ENCODE measurements around the gene PARD6B.
A peak's percentile ranks its signal among the peaks of the same experiment; 100 is the strongest.
"Not testable (repeated sequence)": the region's sequence is repeated elsewhere in the genome, so short reads cannot be mapped to it uniquely, and the experiment has no call there.

The PARD6B gene

DNA sequence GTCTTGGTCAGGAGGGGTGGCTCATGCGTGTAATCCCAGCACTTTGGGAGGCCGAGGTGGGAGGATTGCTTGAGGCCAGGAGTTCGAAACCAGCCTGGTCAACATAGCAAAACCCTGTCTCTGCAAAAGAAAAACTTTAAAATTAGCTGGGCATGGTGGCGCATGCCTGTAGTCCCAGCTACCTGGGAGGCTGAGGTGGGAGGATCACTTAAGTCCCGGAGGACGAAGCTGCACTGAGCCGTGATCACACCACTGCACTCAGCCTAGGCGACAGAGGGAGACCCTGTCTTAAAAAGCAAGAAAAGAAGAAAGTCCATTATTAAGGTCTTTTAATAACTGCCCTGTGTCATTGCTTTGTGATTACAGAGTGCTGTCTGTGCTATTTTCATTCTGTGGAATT, 47.6 kb downstream of the PARD6B start:
- DNase-seq = not testable (repeated sequence)

DNA sequence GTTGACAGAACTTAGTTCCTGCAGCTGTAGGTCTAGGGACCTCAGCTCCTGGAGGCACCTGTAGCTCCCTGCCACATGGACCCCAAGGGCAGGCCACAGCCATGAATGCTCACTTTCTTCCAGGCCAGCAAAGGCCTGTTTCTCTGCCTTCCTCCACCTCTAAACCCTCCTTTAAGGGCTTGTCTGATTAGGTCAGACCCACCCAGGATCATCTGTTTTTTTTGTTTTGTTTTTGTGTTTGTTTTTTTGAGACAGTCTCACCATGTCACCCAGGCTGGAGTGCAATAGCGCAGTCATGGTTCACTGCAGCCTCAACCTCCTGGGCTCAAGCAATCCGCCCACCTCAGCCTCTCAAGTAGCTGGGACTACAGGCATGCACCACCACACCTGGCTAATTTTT, 52.0 kb downstream of the PARD6B start:
- no peak for DNase-seq

DNA sequence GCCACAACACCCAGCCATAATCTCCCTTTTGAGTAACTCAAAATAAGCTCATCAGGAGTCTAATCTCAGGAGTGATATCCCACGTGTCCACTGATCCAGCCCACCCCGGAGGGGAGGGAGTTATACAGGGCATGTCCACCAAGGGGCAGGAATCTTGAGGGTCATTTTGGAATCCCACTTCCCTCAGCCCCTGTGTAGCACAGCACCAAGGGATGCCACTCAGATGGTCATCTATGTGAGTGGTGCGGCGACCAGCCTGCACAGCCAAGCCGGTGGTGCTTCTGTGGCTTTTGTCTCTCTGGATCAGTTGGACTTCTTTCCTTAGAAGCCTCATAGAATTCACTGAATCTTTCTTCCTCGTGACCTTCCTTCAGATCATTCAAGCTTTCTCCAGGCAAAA, 52.5 kb downstream of the PARD6B start:
- DNase-seq = no peak

DNA sequence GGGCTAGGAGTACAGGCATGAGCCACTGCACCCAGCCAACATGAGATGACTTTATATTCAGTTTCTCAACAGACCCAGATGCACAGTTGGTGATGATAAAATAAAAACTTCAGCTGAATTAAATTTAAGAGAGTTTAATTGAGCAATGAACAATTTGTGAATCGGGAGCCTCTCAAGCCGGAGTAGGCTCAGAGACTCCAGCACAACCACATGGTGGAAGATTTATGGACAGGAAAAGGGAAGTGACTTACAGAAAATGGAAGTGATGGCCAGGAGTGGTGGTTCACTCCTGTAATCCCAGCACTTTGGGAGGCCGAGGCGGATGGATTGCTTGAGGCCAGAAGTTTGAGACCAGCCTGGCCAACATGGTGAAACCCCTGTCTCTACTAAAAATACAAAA, 53.1 kb downstream of the PARD6B start:
- DNase-seq = no peak

DNA sequence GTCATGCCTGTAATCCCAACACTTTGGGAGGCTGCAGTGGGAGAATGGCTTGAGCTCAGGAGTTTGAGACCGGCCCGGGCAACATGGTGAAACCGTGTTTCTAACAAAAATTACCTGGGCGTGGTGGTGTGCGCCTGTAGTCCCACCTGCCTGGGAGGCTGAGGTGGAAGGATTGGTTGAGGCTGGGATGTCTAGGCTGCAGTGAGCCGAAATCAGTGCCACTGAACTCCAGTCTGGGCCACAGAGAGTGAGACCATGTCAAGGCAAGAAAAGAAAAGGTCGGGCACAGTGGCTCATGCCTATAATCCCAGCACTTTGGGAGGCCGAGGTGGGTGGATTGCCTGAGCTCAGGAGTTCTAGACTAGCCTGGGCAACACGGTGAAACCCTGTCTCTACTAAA, 55.3 kb downstream of the PARD6B start:
- DNase-seq = no peak

DNA sequence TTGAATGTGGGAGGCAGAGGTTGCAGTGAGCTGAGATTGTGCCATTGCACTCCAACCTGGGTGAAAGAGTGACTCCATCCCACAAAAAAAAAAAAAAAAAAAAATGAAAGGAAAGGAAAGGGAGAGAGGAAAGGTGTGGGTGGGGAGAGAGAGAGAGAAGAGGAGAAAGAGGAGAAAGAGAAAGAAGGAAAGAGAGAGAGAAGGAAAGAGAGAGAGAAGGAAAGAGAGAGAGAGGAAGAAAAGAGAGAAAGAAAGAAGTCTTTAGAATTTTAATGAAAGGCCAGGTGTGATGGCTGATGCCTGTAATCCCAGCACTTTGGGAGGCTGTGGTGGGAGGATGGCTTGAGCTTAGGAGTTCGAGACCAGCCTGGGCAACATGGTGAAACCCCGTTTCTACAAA, 55.8 kb downstream of the PARD6B start:
- no peak for DNase-seq

DNA sequence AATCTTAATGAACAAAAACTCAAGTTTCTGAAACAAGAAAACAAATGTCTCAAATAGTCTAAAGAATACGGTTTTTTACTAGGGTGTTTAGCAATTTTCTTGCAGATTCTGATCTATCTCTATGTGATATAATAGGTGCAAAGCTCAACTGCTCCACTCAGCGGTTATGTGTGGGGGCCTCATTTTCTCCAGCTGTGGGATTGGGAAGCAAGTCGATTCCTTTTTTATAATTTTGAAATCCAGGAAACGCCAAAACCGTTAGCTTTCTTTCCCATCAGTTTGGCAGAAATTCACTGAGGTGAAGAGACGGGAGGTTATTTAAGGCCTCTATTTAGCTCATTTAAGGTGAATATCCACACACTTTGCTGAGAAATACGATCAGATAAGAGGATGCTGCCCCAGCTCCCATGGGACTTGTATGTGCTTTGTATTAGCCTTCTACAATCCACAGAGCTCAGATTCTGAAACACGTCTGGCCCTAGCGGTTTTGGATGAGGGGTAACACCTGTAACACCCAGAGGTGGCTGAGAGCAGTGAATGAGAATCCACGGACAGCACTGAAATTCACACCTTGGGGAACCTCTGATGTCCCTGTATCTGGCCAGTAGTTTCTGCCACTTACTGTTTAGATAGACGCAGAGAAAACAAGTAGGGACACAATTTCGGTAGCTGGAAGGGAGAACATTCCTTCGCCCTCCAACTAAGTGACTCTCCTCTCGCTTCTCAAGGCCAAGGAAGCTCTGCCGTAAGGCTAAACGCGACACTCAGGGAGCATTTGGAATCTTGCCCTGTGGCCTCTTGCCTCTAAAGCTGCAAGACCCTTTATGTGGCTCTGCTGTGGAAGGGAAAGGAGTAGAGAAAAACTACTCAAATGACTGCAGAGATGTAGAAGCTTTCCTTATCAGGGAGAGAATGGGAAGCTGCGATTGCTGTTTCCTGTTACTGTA, 56.9 kb downstream of the PARD6B start:
- DNase-seq = no peak

DNA sequence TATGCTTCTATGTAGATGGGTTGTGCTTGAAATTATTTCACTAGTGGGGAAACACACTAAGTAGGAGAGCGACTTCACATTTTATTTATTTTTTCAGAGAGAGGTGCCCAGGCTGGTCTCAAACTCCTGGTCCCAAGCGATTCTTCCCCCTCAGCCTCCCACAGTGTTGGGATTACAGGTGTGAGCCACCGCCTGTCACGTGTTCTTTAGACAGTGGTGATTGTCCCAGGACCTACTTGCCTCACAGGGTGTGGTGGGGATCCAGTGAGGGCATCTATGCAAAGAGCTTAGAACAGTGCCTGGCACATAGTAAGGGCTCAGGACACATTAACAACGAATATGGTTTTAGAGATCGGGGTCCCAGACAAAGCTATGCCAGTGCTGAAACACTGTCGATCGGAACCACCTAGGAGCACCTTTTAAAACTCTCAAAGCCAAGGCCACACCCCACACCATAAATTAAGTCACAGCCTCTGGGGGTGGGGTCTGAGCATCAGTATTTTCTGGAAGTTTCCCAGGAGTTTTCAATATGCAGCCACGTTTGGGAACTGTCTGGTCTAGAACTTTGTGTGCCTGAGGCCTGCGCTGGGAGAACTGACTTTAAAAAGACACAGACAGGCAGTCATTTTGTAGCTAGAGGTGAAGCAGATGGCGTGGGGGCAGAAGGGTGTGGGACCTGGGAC, 58.7 kb downstream of the PARD6B start:
- no peak for DNase-seq

DNA sequence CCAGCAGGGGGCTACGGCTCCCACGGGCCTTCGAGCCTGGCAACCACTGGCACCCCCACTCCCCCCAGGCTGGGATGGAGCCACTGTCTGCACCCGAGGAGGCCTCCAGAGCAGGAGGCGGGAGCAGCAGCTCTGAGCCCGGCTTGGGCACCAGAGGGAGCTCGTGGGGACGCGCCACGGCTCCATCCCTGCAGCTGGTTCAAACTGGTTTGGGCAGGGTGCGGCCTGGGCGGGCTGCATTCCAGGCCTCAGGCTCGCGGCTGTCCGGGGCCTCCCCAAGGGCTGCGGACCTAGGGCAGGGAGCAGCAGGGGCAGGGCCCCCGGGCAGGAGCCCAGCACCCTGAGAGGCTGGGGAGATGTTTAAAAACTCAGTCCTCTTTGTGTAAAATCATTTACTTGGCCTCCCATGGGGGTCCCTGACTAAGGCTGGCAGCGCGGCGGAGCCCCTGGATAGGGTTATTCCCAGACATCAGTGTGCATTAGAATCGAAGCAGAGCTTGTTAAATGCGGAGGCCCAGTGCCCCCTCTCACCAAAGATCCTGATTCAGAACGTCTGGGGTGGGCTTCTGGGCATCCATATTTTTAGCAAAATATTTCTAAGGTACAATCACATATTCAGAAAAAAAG, 59.4 kb downstream of the PARD6B start:
- DNase-seq = peak; percentile 29 to 41

DNA sequence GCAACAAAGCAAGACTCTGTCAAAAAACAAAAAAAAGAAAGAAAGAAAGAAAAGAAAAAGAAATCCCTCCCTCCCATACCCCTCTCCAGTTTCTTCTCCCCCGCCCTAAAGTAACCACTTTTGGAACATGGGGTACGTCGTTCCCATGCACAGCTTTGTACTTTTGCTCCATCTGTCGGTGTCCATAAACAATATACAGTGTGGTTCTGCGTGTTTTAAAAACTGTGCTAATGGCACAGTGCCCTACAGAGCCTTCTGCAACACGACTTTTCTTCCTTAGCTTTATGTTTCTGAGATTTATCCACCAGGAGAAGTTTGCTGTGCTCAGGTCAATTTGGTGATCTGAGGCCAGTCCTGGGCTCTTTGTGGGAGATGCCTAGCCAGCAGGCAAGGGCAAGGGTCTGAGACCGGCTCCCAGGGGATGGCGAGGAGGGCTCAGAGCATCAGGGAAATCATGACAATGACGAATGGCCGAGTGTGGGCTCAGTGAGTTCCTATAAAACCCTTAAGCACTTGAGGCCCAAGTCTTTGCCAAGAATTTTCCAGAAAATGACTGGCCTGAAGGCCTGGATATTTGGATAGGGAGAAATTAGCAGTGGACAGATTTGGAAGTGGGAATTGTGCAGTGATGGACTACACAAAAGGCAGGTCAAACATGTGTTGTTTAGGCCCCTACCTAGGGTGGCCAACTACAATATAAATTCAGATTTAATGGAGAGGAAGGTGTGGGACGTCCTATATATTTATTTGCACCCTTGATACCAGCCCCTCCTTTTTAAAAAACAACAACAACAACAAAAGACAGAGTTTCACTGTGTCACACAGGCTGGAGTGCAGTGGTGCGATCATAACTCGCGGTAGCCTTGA, 61.6 kb downstream of the PARD6B start:
- DNase-seq = no peak

DNA sequence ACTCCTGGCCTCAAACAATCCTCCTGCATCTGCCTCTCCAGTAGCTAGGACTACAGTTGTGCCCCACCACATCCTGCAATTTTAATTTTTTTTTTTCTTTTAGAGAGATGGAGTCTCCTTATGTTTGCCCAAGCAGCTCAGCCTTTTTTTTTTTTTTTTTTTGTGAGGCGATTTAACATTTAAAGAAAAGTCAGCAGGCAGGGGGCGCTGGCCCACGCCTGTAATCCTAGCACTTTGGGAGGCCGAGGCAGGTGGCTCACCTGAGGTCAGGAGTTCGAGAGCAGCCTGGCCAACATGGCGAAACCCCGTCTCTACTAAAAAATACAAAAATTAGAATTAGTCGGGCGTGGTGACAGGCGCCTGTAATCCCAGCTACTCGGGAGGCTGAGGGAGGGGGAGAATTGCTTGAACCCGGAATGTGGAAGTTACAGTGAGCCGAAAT, 62.2 kb downstream of the PARD6B start:
- DNase-seq = not testable (repeated sequence)

DNA sequence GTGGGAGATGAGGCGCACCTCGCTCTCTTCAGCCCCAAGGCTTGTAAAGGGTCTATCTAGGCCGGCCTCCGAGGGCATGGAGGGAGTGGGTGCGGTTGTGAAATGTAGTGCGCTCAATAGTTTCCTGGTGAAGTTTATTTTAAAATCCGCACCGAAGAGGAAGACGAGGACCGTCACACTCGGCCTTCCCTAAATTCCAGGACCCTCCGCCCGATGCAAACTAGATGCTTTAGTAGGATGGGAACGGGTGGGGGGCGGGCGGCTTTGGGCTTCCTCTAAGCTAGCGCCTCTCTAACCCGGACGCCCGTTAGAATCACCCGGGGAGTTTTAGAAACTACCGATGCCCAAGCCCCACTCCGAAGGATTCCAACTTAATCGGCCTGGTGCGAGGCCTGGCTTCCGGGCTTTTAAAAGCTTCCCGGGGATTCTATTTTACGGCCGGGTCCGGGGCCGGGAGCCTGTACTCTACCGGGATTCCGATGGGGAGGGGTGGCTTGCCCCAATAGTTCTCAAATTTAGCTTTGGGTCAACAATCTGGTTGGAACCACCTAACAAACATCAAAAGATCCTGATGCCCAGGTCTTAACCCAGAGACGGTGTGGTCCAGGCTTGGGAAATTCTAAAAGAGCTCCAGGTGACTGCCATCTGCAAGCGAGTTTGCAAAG, 62.9 kb downstream of the PARD6B start:
- no peak for DNase-seq

DNA sequence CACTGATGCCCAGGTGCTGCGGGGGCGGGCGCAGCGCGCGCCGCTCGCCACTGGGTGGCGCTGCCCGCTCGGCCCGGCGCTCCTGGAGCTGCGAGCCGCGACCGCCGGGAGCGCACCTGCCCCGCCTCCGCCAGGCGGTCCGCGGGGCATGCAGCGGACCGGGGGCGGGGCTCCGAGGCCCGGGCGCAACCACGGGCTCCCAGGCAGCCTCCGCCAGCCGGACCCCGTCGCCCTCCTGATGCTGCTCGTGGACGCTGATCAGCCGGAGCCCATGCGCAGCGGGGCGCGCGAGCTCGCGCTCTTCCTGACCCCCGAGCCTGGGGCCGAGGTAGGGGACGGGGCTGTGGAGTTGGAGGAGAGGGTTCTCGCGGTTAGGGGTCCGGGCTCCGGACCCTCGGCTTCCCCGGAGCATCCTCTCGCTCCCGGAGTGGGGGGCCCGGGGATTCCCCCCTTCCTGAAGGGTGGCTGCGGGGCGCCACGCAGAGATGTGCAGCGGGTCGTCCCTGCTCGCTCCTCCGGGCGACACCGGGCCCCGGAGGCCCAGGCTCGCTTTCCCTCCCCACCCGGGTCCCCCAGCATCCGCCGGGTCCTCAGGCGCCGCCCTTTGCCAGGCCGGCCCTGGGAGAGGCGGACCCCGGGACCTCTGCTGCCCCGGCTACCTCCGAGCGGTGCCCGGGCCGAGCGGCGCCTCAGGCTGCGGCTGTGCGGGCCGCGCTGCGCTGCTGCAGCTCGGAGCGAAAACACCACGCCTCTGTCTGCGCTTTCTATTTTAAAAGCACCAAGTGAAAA, 63.7 kb downstream of the PARD6B start, which contains the start of gene BCAS4:
BCAS4 (plus strand) TSS at position 216 of the 789 bp plus-strand sequence; CDS start at position 239, 23 bp downstream.
- peak in 1 of 2 donors; percentile 35 for DNase-seq

DNA sequence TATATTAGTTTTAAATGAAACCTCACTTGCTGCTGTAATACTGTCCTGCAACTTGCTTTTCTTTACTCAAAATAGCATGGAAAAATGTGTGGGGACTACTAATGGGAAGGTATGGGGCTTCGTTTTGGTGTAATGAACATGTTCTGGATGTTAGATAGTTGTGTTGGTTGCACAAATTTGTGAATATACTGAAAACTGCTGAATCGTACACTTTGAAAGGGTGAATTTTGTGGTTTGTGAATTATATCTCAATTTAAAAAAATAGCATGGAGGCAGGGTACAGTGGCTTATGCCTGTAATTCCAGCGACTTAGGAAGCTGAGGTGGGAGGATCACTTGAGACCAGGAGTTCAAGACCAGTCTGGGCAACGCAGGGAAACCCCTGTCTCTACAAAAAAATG, 65.8 kb downstream of the PARD6B start:
- DNase-seq = no peak

DNA sequence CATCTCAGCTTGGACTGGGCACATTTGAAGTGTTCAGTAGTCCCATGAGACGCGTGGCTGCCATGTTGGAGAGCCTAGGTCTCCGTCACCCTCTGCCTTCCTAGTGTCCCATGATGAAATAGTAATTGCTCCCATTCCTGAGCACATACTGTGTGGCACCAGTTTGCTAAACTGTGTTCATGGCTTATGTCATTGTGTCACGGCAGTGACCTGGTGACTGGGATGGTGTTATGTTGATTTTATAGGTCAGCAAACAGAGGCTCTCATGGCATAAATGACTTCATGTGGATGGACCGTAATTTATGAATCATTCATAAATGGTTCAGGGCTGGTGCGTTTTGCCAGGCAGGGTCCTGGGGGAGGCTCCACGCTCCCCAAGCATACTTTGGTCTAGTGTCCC, 67.3 kb downstream of the PARD6B start:
- DNase-seq = no peak

DNA sequence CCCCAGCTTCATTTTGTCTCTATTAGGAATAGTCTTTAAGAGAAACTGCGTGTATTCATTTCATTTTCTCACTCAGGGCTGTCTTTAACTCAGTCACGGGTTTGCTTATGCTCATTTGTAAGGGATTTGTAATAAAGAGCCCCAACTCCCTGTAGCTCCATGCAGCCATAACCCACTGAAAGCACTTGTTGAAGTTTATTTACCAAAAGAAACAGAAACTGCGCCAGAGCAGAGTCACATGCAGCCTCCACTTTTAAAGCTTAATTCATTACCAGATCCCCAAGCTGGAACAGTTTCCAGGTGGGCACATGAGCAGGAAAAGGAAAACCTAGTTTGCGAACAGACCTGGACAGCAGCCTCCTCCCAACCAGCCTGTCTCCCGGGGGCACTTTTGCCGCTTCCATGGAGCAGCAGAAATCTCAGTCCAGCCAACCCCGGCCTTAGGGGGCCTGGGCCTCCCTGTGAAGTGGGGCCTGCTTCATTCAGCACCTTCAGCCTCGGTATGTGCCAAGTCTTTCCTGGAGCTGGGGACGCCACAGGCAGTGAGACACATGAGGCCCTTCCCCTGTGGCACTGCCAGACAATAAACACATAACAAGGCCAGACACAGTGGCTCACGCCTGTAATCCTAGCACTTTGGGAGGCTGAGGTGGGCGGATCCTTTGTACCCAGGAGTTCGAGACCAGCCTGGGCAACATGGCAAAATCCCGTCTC, 68.0 kb downstream of the PARD6B start:
- no peak for DNase-seq

DNA sequence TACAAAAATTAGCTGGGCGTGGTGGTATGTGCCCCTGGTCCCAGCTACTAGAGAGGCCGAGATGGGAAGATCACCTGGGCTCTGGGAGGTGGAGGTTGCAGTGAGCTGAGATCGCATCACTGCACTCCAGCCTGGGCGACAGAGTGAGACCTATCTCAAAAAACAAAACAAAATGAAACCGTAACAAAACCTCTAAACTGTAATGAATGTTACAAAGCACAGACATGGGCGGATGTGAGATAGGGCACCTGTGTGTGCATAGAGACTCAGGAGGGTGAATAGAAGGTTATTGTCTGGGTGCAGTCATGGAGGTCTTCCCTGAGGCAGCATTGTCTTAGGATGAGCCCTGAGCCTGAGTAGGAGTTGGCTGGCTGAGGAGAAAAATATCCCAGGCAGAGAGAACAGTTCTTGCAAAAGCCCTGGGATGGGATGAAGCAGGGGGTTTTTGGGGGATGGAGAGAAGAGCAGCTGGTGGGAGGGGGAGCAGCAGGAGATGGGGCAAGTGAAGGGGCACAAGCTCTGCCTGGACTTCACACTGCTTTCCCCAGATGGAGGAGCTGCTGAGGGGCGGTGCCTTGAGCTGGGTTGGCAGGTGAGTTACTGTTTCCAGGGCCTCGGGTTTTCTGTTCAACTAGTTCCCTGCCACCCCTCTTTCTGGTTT, 68.6 kb downstream of the PARD6B start:
- no peak for DNase-seq

DNA sequence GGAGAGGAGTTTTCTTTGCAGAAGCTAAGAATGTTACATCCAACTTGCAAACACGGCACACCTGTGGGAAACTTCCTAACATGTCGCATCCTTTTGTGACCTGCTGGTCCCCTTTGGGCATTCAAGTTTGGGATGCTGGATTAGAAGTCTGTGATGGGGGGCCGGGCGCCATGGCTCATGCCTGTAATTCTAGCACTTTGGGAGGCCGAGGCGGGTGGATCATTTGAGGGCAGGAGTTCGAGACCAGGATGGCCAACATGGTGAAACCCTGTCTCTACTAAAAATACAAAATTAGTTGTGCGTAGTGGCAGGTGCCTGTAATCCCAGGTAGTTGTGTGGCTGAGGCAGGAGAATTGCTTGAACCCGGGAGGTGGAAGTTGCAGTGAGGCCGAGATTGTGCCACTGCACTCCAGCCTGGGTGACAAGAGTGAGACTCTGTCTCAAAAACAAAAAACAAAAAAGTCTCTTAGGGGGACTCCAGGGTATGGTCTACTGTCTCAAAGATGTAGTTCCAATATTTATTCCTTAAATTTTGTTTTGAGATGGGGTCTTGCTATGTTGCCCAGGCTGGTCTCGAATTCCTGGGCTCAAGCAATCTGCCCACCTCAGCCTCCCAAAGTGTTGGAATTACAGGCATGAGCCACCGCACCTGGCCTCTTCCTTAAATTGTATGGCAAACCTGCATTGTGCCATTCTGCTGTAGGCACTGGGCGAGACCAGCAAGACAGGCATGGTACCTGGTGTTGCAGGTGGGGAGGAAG, 69.8 kb downstream of the PARD6B start:
- not testable (repeated sequence) for DNase-seq

DNA sequence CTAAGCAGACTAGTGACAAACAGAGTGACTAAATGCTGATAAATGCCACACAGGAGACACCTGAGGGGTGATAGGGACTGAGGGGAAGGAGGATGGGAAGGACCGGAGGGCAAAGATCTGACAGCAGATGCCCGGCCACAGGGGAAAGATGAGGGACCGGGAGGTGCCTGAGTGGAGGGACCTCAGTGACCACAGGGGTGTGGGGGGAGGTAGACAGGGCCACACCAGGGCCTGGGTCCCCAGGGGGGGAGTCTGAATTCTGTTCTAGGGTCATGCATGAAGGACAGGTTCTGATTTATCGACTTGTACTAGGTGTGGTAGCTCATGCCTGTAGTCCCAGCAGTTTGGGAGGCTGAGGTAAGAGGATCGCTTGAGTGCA, 70.4 kb downstream of the PARD6B start:
- no peak for DNase-seq
